A549 (cell line): ENCODE results near the gene BBS10. TPM values are rescaled to one million over a fixed set of nuclear protein-coding genes. Genes with fewer than 3 reads are reported as not detected.

Experiments used
- ATAC-seq, 2 experiments: fragments of 200-7000 bp in 1 of 2; fragments of >200 bp in 1 of 2; cut with Nextera tagmentation in 1 of 2; cut with Tn5 transposase in 1 of 2; 3 replicates each; pipeline versions ENCODE4 v1.8.0 to v1.9.1; 2018 to 2020; ENCODE audit warnings: mild to moderate bottlenecking in 1 of 2, moderate library complexity in 1 of 2
- CTCF ChIA-PET: fragments of 300-600 bp; sonication (Branson Sonifier 250); formaldehyde crosslinking; extraction: SDS; loops from one replicate; lab custom pipeline; 2021; ENCODE audit warnings: antibody characterized with exemption, inconsistent platforms; lab: Yijun Ruan, JAX
- POLR2A ChIA-PET: fragments of 350-600 bp; formaldehyde crosslinking; extraction: SDS; loops from one replicate; lab custom pipeline; 2021; ENCODE audit warnings: antibody characterized with exemption, inconsistent platforms; lab: Yijun Ruan, JAX
- DNase-seq, 2 experiments: peaks; one replicate each; pipeline versions ENCODE4 v3.0.0 to v3.0.0-alpha.2; 2011 to 2016; ENCODE audit warnings: low read depth in 1 of 2, low spot score in 1 of 2
- FAIRE-seq: peaks from 2 replicates; lab custom pipeline; 2011; peaks lifted over from hg19 to GRCh38; lab: Jason Lieb, UNC
- H3K27ac ChIP-seq, 2 experiments: fragments of >200 bp; sonication (Bioruptor Twin); formaldehyde crosslinking; 3 replicates each; pipeline ENCODE4 v1.5.1; 2016 to 2017
- H3K4me1 ChIP-seq: fragments of >200 bp; sonication (Bioruptor Twin); formaldehyde crosslinking; 3 replicates; pipeline ENCODE4 v1.6.1; 2016
- H3K4me2 ChIP-seq: fragments of >200 bp; sonication (Bioruptor Twin); formaldehyde crosslinking; 3 replicates; pipeline ENCODE4 v1.6.1; 2016
- H3K4me3 ChIP-seq: fragments of >200 bp; sonication (Bioruptor Twin); formaldehyde crosslinking; 3 replicates; pipeline ENCODE4 v1.5.1; 2016
- H3K9me3 ChIP-seq: fragments of >200 bp; sonication (Bioruptor Twin); formaldehyde crosslinking; 3 replicates; pipeline ENCODE4 v1.6.1; 2016
- ATOH8 ChIP-seq: fragments of 250-450 bp; sonication (Bioruptor Pico); IDR thresholded peaks from 2 replicates; pipeline ENCODE4 v1.5.0; 2020; ENCODE audit warnings: low read depth, mild to moderate bottlenecking, moderate library complexity
- BHLHE40 ChIP-seq: IDR thresholded peaks from 2 replicates; pipeline ENCODE4 v1.6.1; 2012; ENCODE audit warnings: low read depth, low read length, inconsistent platforms
- CEBPB ChIP-seq, 2 experiments: fragments of >200 bp in 1 of 2; sonication (Bioruptor Twin) in 1 of 2; formaldehyde crosslinking in 1 of 2; IDR thresholded peaks; 2 replicates each; pipeline ENCODE4 v1.6.1; 2012 to 2016
- CHD2 ChIP-seq: fragments of 150-350 bp; IDR thresholded peaks from 2 replicates; pipeline ENCODE4 v1.6.1; 2014; ENCODE audit warnings: low read length; ENCODE audit not compliant: partially characterized antibody
- CHD4 ChIP-seq: fragments of 200-600 bp; sonication (generic); IDR thresholded peaks from 2 replicates; pipeline ENCODE4 v1.6.1; 2016; ENCODE audit warnings: antibody characterized with exemption, mild to moderate bottlenecking, borderline replicate concordance
- CTCF ChIP-seq: fragments of >200 bp; sonication (Bioruptor Twin); formaldehyde crosslinking; IDR thresholded peaks from 3 replicates; pipeline ENCODE4 v1.5.1; 2016
- EHMT2 ChIP-seq: fragments of 200-600 bp; sonication (generic); IDR thresholded peaks from 2 replicates; pipeline ENCODE4 v1.6.1; 2016; ENCODE audit warnings: antibody characterized with exemption, low read depth, mild to moderate bottlenecking, moderate library complexity
- EP300 ChIP-seq, 2 experiments: fragments of >200 bp; sonication (Bioruptor Twin); formaldehyde crosslinking; IDR thresholded peaks; 2 replicates in 1 of 2; 3 replicates in 1 of 2; pipeline ENCODE4 v1.6.1; 2016 to 2017
- ESRRA ChIP-seq: fragments of 150-350 bp; IDR thresholded peaks from 2 replicates; pipeline ENCODE4 v1.6.1; 2014; ENCODE audit warnings: mild to moderate bottlenecking, low read length, borderline replicate concordance
- FOSB ChIP-seq: fragments of 250-450 bp; sonication (Bioruptor Pico); IDR thresholded peaks from 2 replicates; pipeline ENCODE4 v1.5.0; 2020; ENCODE audit warnings: mild to moderate bottlenecking, moderate library complexity
- FOXS1 ChIP-seq: fragments of 250-450 bp; sonication (Bioruptor Pico); IDR thresholded peaks from 2 replicates; pipeline ENCODE4 v1.5.0; 2020; ENCODE audit warnings: mild to moderate bottlenecking, moderate library complexity
- HES2 ChIP-seq: fragments of >200 bp; sonication (Bioruptor Twin); formaldehyde crosslinking; IDR thresholded peaks from 2 replicates; pipeline ENCODE4 v1.6.1; 2016
- HMGXB4 ChIP-seq: fragments of 250-450 bp; sonication (Bioruptor Pico); IDR thresholded peaks from 2 replicates; pipeline ENCODE4 v1.5.0; 2021; ENCODE audit warnings: mild to moderate bottlenecking, moderate library complexity, borderline replicate concordance
- HOXB13 ChIP-seq: fragments of 250-450 bp; sonication (Bioruptor Pico); IDR thresholded peaks from 2 replicates; pipeline ENCODE4 v1.5.0; 2020; ENCODE audit warnings: low read depth, mild to moderate bottlenecking, moderate library complexity
- HOXB5 ChIP-seq: fragments of 250-450 bp; sonication (Bioruptor Pico); IDR thresholded peaks from 2 replicates; pipeline ENCODE4 v1.5.0; 2020; ENCODE audit warnings: mild to moderate bottlenecking, moderate library complexity
- JUN ChIP-seq, 2 experiments: fragments of >200 bp; sonication (Bioruptor Twin); formaldehyde crosslinking; IDR thresholded peaks; 2 replicates in 1 of 2; 3 replicates in 1 of 2; pipeline ENCODE4 v1.6.1; 2016 to 2017
- JUNB ChIP-seq: fragments of >200 bp; sonication (Bioruptor Twin); formaldehyde crosslinking; IDR thresholded peaks from 2 replicates; pipeline ENCODE4 v1.6.1; 2016
- MAFK ChIP-seq: fragments of 450-650 bp; IDR thresholded peaks from 2 replicates; pipeline ENCODE4 v1.6.1; 2014; ENCODE audit not compliant: partially characterized antibody
- POLR2A ChIP-seq: IDR thresholded peaks from 2 replicates; pipeline ENCODE4 v1.6.1; 2012; ENCODE audit warnings: mild to moderate bottlenecking, low read length
- POLR2AphosphoS2 ChIP-seq: conservative IDR thresholded peaks from 2 replicates; pipeline ENCODE4 v1.6.1; 2012; ENCODE audit warnings: low read length, improper control_type of control experiment, inconsistent platforms
- RCOR1 ChIP-seq: fragments of 150-350 bp; IDR thresholded peaks from 2 replicates; pipeline ENCODE4 v1.6.1; 2014; ENCODE audit warnings: antibody characterized with exemption, low read length, low read depth
- RNF2 ChIP-seq: fragments of 200-600 bp; sonication (generic); IDR thresholded peaks from 2 replicates; pipeline ENCODE4 v1.6.1; 2016; ENCODE audit warnings: low read depth, mild to moderate bottlenecking, antibody characterized with exemption, moderate library complexity, borderline replicate concordance
- SREBF2 ChIP-seq: fragments of 450-650 bp; IDR thresholded peaks from 2 replicates; pipeline ENCODE4 v1.6.1; 2014; ENCODE audit warnings: mild to moderate bottlenecking, moderate library complexity
- TFCP2L1 ChIP-seq: fragments of 250-450 bp; sonication (Bioruptor Pico); IDR thresholded peaks from 2 replicates; pipeline ENCODE4 v1.5.0; 2021; ENCODE audit warnings: mild to moderate bottlenecking
- ZC3H11A ChIP-seq: fragments of 450-650 bp; IDR thresholded peaks from 2 replicates; pipeline ENCODE4 v1.6.1; 2014; ENCODE audit warnings: antibody characterized with exemption, mild to moderate bottlenecking
- ZFP36 ChIP-seq: fragments of 450-650 bp; IDR thresholded peaks from 2 replicates; pipeline ENCODE4 v1.6.1; 2014; ENCODE audit warnings: borderline replicate concordance; ENCODE audit not compliant: partially characterized antibody
- WGBS: methylation state at CpG from one replicate; pipeline ENCODE4 v1.1.6; 2017; ENCODE audit errors: missing lambda C conversion rate; 5-methylcytosine and 5-hydroxymethylcytosine counted together
- polyA plus RNA-seq, 4 experiments: library from polyadenylated mRNA; depleted of rRNA in 3 of 4; stranded (reverse); fragments of >200 nt; fragmentation: RNase III in 1 of 4; extraction: RNeasy Plus Mini Kit Qiagen cat#74134 plus additional on column Dnase treatment in 1 of 4; gene quantifications; 2 replicates in 3 of 4; 3 replicates in 1 of 4; pipeline ENCODE4 v1.2.3, GENCODE V29; 2011 to 2017

The BBS10 gene
- polyA plus RNA-seq, 2 of the 4 experiments (the other 2 are of a cell fraction): 8.0 to 15.1 TPM

GRCh38 chr12:76308866-76309265 is 39.3 kb downstream of the BBS10 start (continued):
- no peak for TF ChIP-seq ZC3H11A
- no peak for TF ChIP-seq JUNB
- TF ChIP-seq MAFK: no peak
- TF ChIP-seq CHD4: no peak

GRCh38 chr12:76307083-76307482 is 41.1 kb downstream of the BBS10 start:
- H3K4me1 ChIP-seq: peaks cover 26% of the 10 kb centered on the region
- no peak for TF ChIP-seq POLR2A
- TF ChIP-seq ZFP36: no peak
- TF ChIP-seq BHLHE40: no peak
- no peak for TF ChIP-seq CHD4
- TF ChIP-seq SREBF2: no peak
- TF ChIP-seq TFCP2L1 (CRISPR knock-in tag): no peak
- no peak for TF ChIP-seq HMGXB4
- no peak for TF ChIP-seq HOXB13
- no peak for TF ChIP-seq ESRRA
- TF ChIP-seq, all 56 proteins: peak for 0
- H3K4me2 ChIP-seq: no peak overlapping the region
- 92% methylated on average over 1 of the region's 1 CpG for WGBS
- POLR2A ChIA-PET: no interaction called here
- FAIRE-seq (no peak), ATAC-seq (no peak), DNase-seq (no peak)
- CTCF ChIA-PET: no interaction called here
- no peak overlapping the region for H3K27ac ChIP-seq
- H3K9me3 ChIP-seq: no peaks in the 10 kb centered on the region
- H3K4me3 ChIP-seq: no peak overlapping the region

GRCh38 chr12:76303989-76304460 is 44.2 kb downstream of the BBS10 start:
- 76% methylated on average over 6 of the region's 6 CpGs for WGBS
- CTCF ChIA-PET: no interaction called here
- TF ChIP-seq RCOR1: no peak
- TF ChIP-seq HOXB13: no peak
- TF ChIP-seq JUN (IDR thresholded peaks at IDR 0.05): no peak
- no peak for TF ChIP-seq HES2
- no peak for TF ChIP-seq ZC3H11A
- no peak for TF ChIP-seq HOXB5 (CRISPR knock-in tag)
- no peak for TF ChIP-seq RNF2
- no peak for TF ChIP-seq FOXS1 (CRISPR knock-in tag)
- TF ChIP-seq MAFK: no peak
- no peak for TF ChIP-seq CHD2
- no peak for TF ChIP-seq EHMT2
- TF ChIP-seq CTCF: no peak
- TF ChIP-seq ATOH8: no peak
- no peak for TF ChIP-seq EP300 (IDR thresholded peaks at IDR 0.05)
- no peak for TF ChIP-seq CEBPB (IDR thresholded peaks at IDR 0.05)
- TF ChIP-seq POLR2AphosphoS2: no peak
- TF ChIP-seq FOSB (CRISPR knock-in tag): no peak
- FAIRE-seq: no peak
- Histone ChIP-seq H3K27ac (no peak overlapping the region), H3K4me1 (peaks cover 8% of the 10 kb centered on the region; the same call in 1 of the 3 replicates), H3K4me3 (no peak overlapping the region), H3K9me3 (no peaks in the 10 kb centered on the region), H3K4me2 (no peak overlapping the region)
- no peak for DNase-seq
- POLR2A ChIA-PET: no interaction called here
- ATAC-seq: no peak
